Activated T-cell treated with anti-CD3 and anti-CD28 coated beads, Interleukin-2, amount 50 U/mL, for 24 hours (primary cell): ENCODE results near the gene TST.

Experiments used
- DNase-seq: peaks from one replicate; pipeline ENCODE4 v3.0.0-alpha.2; 2020
- H3K27ac Mint-ChIP-seq: 2 replicates; pipeline ENCODE4 v1.8.0; 2020; ENCODE audit warnings: mild to moderate bottlenecking, mixed read lengths
- H3K27me3 Mint-ChIP-seq: 2 replicates; pipeline ENCODE4 v1.8.0; 2020; ENCODE audit warnings: mixed read lengths
- H3K36me3 Mint-ChIP-seq: 2 replicates; pipeline ENCODE4 v1.8.0; 2020; ENCODE audit warnings: low read depth, mixed read lengths
- H3K4me1 Mint-ChIP-seq: 2 replicates; pipeline ENCODE4 v1.8.0; 2020; ENCODE audit warnings: low read depth, mixed read lengths
- H3K4me3 Mint-ChIP-seq: 2 replicates; pipeline ENCODE4 v1.8.0; 2020; ENCODE audit warnings: mild to moderate bottlenecking, moderate library complexity, mixed read lengths
- H3K9me3 Mint-ChIP-seq: 2 replicates; pipeline ENCODE4 v1.8.0; 2020; ENCODE audit warnings: mixed read lengths

TST gene

DNA sequence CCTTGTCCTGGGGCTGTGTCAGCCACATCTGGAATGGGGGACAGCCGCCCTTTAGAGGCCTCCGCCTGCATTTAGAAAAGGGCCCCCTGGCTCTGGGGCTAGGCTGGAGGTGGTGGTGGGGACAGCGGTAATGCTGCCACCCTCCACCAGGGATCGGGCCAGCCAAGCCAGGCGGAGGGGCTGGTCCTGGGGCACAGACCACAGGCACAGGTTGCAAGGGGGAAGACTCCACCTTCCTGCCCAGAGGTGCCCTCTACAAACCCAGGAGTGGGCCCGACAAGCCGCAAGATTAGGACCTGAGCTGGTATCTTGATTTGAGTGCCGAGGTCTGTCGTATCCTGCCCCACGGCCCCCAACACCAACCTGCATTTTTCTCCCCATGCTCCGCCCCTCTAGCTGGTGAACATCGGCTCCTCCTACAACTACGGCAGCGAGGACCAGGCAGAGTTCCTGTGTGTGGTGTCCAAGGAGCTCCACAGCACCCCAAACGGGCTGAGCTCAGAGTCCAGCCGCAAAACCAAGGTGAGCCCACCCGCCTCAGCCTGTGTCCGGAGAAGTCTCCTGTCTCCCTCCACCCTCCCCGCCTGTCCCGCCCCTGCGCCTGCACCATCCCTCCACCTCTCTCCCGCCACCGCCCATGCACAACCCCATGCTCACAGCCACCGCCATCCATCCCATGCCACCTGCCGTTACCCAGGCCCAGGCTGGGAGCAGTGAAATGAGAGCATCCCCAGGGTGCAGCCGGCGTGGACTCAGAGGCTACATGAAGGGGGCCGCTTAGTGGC is 39.9 kb upstream of the TST start:
- Mint-ChIP-seq H3K27ac (no peak overlapping the region), H3K36me3 (peaks cover 80% of the 10 kb centered on the region), H3K4me3 (no peak overlapping the region), H3K4me1 (peaks cover 33% of the 10 kb centered on the region), H3K9me3 (no peaks in the 10 kb centered on the region), H3K27me3 (no peaks in the 10 kb centered on the region)
- DNase-seq, result no peak

DNA sequence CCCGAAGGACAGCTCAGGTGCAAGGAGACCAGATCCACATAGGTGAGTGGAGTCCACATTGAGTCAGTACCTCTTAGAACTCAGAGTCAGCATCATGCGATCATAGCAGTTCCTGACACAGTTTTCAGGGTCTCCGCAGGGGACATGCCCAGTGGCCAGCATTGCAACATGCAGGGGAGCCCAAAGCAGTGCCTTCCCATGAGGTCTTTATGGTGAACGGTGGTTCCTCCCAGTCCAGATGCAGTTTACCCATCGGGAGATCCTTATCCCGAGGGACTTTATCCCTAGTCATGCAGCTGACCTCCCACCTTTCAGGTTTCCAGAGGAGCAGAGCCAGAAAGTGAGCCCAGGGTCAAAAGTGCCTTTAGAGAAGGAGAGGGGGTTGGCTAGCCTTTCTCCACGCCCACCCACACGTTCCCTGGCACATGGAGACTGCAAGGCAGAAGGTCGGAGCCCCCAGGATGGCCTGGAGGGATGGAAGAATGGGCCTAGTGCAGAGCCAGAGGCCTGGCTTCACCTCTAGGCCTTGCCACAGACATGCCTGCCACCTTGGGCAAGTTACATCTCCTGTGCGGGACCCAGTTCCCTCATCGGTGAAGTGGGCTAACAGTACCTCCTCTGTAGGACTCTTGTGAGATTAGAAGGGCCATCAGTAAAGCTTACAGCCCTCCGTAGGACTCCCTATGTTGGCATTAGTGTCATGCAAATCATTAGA is 38.7 kb upstream of the TST start:
- Mint-ChIP-seq H3K4me3 (no peak overlapping the region), H3K27me3 (no peaks in the 10 kb centered on the region), H3K36me3 (peaks cover 83% of the 10 kb centered on the region), H3K9me3 (no peaks in the 10 kb centered on the region), H3K27ac (no peak overlapping the region), H3K4me1 (peaks cover 38% of the 10 kb centered on the region)
- DNase-seq, result no peak

DNA sequence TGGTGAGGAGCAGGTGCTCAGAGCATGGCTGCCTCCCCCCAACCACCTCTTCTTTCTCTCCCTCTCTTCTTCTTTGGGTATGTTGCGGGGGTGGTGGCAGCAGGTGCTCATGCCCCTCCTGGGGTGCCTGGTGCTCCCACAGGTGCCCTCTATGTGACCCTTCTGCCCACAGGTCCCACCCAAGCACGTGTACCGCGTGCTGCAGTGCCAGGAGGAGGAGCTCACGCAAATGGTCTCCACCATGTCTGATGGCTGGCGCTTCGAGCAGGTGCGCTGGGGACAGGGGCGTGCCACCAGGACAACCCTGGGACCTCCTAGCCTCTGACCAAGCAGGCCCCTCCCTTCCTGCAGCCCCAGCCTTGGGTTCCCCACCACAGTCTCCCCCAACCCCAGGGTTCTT is 38.0 kb upstream of the TST start:
- H3K27ac Mint-ChIP-seq, result no peak overlapping the region

DNA sequence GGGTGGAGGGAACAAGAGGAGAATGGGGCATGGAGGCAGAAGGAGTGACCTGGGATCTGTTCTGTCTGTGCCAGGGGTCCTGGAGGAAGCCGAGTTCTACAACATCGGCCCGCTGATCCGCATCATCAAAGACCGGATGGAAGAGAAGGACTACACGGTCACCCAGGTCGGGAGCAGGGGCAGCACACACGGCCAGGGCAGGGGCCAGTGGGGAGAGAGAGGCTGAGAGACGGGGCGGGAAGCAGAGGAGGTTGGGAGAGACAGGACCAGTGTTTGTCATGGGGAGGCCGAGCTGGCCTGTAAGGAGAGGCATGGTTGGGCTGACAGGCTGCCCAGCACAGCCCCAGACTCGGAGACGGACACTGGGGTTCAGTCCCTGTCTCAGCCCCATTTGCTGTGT is 37.0 kb upstream of the TST start:
- Mint-ChIP-seq H3K4me3 (no peak overlapping the region), H3K27ac (no peak overlapping the region), H3K36me3 (peaks cover 77% of the 10 kb centered on the region), H3K27me3 (no peaks in the 10 kb centered on the region), H3K9me3 (no peaks in the 10 kb centered on the region), H3K4me1 (peaks cover 36% of the 10 kb centered on the region)
- no peak for DNase-seq

More for the DNA sequence above, 38.0 kb upstream of the TST start:
- no peak for DNase-seq
- Mint-ChIP-seq H3K4me1 (peaks cover 42% of the 10 kb centered on the region), H3K4me3 (no peak overlapping the region), H3K27me3 (no peaks in the 10 kb centered on the region), H3K36me3 (peaks cover 81% of the 10 kb centered on the region), H3K9me3 (no peaks in the 10 kb centered on the region)

DNA sequence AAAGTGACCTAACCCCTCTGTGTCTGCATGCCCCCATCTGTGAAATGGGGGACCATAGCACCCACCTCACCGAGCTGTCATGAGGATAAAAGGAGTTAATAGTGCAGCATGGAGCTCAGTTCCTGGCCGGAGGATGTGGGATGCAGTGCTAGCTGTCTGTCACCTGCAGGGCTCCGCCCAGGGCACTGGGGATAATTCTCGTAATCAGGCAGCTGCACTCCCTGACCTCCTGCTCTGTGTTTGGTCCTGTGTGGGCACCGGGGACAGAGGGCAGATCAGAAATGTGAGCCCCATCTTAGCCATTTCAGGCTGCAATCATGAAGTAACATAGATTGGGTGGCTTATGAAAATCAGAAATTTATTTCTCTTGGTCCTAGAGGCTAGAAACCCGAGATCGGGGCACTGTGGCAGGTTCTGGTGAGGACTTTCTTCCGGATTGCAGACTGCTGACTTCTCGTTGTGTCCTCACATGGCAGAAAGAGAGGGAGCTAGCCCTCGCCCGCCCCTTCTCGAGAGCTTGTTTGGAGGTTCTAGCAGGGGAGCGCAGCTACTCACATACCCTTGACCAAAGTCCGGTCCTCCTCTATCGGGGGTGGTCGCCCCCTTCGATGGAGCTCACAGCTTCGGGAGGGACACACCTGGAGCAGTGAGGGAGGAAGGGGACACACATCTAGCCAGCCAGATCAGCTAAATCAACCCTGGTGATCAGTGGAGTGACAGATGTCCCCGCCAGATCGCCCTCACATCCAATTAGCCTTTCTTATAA is 35.5 kb upstream of the TST start:
- Mint-ChIP-seq H3K9me3 (no peaks in the 10 kb centered on the region), H3K27me3 (no peaks in the 10 kb centered on the region), H3K4me1 (peaks cover 22% of the 10 kb centered on the region), H3K4me3 (no peak overlapping the region), H3K27ac (peak overlapping the region; percentile 57), H3K36me3 (peaks cover 64% of the 10 kb centered on the region)
- no peak for DNase-seq

DNA sequence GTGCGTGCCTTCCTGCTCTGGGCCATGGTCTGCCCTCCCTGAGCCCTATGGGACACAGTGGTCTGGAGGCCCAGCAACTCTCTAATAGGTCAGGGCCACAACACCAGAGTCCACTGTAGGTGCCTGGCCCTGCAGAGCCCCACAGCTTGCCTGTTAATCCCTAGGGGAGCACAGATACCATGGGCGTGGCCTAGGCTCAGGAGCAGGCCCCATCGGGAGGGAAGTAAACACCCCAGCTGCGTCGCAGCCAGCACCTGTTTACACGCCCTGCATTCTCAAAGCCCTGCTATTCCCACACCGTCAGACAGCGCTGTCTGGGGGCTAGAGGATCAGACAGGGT is 34.8 kb upstream of the TST start:
- Mint-ChIP-seq H3K4me3 (no peak overlapping the region), H3K9me3 (no peaks in the 10 kb centered on the region), H3K27ac (no peak overlapping the region), H3K36me3 (peaks cover 57% of the 10 kb centered on the region), H3K27me3 (no peaks in the 10 kb centered on the region), H3K4me1 (peaks cover 19% of the 10 kb centered on the region)
- DNase-seq, result no peak

DNA sequence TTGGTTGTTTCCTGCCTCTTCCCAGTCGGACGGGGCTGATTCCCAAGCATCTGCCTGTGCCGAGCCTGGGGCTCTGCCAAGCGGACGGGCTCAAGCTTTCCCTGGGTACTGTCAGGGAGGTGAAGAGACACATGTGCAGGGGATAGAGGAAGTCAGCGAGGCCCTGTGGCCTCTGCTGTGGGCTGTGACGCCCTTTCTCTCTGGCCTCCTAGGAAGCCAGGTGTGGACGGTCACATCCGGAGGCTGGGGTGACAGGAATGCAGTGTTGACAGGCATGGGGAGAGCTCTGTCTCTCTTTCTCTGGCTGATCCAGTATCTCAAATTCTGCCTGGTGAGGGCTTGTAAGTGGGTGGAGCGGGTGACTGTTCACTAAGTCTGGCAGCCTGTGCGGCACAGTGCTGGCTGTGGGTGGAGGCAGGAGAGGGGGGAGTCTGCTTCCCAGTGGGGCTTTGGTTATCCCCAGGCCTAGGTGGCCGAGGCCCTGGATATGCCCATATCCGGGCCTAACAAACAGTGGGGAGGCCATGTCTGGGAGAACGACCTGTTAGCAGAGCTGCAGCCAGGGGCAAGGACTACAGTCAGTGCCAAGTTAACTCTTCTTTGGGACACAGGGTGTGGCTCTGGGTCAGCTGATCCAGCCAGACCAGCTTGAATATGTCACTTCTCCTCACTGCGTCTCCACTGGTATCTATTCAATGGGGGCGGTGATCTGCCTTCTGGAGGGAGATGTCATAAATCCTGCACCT is 34.2 kb upstream of the TST start:
- DNase-seq, result no peak
- Mint-ChIP-seq H3K36me3 (peaks cover 53% of the 10 kb centered on the region), H3K27me3 (no peaks in the 10 kb centered on the region), H3K9me3 (no peaks in the 10 kb centered on the region), H3K4me3 (peak overlapping the region; percentile 82), H3K27ac (no peak overlapping the region), H3K4me1 (peaks cover 19% of the 10 kb centered on the region)

DNA sequence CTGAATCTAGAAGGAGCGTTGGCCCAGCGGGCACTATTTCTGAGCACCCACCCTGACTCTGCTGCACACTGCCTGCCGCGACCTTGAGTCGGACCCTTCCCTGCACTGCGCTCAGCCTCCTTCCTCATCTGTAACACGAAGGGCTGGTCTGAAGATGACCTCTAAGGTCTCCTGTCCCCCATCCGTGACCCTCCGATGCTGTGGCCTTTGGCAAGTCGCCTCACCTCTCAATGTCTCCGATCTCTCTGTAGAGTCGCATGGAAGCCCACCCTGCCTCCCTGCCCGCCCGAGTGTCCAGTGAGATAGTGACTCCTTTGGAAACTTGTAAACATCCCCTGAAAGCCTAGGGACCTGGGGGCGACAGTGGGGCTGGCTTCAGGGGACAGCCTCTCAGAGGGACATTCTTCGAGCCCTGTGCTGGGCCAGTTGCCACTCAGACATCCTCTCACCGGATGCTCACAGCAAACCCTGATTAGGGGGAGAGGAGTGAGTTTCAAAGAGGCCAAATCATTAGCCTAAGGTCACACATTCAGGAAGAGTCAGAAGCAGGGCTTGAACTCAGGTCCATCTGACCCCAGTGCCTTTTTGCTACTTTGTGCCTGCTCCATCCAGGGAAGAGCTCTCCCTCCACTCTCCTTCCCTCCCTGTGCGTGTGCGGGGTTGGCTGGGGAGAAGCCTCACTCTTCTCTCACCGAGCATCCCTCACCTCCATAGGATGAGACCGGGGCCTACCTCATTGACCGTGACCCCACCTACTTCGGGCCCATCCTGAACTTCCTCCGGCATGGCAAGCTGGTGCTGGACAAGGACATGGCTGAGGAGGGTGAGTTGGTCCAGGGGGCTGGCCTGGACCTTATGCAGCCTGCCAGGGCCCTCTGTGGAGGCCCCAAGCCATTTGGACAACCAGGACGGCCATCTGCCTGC is 33.4 kb upstream of the TST start:
- DNase-seq, result no peak
- Mint-ChIP-seq H3K27ac (peak overlapping the region; percentile 76), H3K27me3 (no peaks in the 10 kb centered on the region), H3K4me1 (peaks cover 19% of the 10 kb centered on the region), H3K36me3 (peaks cover 44% of the 10 kb centered on the region), H3K9me3 (no peaks in the 10 kb centered on the region), H3K4me3 (peak overlapping the region; percentile 82)

DNA sequence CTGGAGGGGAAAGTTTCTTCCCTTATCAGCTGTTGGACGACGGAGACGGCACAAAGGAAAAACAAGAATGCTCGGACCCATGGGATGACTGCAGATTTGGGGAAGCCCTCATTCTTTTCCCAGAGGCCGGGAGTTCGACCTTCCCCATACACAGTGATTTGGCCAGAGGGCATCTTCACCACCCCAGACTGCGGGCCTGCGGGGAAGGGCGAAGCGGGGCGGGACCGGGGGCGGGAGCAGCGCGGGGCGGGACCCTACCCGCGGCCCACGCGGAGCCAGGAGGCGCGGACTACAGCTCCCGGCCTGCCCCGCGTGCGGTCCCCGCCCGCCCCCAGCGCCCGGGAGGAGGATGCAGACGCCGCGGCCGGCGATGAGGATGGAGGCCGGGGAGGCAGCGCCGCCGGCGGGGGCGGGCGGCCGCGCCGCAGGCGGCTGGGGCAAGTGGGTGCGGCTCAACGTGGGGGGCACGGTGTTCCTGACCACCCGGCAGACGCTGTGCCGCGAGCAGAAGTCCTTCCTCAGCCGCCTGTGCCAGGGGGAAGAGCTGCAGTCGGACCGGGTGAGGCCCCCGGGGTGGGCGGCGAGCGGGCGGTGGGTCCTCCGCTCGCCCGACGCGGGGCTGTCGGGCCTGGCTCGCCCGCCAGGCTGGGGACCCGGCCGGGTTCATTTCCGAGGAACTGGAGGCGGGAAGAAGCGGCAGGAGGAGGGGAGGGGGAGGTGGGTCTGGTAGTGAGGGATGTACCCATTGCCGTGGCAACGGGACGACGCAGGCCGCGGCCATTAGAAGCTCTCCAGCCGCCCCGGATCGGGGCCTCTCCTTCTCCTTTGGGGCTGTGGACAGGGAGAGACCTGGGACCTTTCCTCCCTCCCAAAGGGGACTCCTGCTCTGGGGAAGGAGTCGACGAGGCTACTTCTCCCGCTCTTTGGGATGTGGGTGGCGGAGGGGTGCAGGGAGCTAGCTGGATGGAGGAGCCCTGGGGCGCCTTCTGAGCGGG is 32.4 kb upstream of the TST start, which contains the start of gene KCTD17:
Gene KCTD17 (plus strand): TSS at position 352 of the 995 bp plus-strand sequence. CDS start 19 bp downstream, at position 371.
- Mint-ChIP-seq H3K4me1 (peaks cover 19% of the 10 kb centered on the region), H3K36me3 (peaks cover 35% of the 10 kb centered on the region), H3K9me3 (no peaks in the 10 kb centered on the region), H3K27me3 (no peaks in the 10 kb centered on the region), H3K4me3 (peak within 1 kb of the TSS; percentile 82), H3K27ac (peak within 1 kb of the TSS; percentile 76)
- peak; percentile 86 for DNase-seq

DNA sequence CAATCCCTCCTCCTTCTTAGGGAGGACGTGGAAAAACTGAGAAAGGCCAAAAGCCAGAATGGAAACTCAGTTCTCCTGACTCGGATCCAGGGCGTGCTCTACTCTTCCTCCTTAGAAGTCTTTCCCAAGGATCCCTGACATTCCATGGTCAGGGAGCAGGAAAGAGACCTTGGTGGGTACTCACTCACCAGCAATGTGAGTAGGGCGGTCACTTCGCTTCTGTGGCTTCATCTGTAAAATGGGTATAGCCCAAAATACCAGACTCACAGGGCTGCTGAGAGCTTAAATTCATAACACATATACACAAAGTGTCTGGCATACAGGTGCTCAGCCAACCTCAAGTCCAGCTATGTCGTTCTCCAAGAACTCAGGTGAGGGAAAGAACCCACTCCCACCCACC is 31.7 kb upstream of the TST start:
- peaks cover 27% of the 10 kb centered on the region for H3K36me3 Mint-ChIP-seq

DNA sequence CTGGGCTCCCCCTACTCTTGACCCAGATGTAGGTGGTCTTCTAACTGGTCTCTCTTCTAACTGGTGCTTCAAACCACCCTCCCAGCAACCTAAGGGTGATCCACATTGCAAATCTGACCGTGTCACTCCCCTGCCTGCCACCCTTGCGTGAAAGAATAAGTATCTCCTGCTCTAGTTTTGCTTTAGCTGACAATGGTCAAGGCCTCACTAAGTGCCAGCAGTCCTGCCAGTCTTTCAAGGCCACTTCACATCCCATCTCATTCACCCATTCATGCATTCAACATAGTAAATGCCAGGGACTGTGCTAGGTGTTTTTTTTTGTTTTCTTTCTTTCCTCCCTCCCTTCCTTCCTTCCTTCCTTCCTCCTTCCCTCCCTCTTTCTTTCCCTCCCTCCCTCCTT is 30.0 kb upstream of the TST start:
- no peak overlapping the region for H3K27ac Mint-ChIP-seq
- peaks cover 34% of the 10 kb centered on the region for H3K4me1 Mint-ChIP-seq
- H3K4me3 Mint-ChIP-seq, result no peak overlapping the region
- DNase-seq, result no peak
- H3K27me3 Mint-ChIP-seq, result no peaks in the 10 kb centered on the region
- H3K9me3 Mint-ChIP-seq, result no peaks in the 10 kb centered on the region
- H3K36me3 Mint-ChIP-seq, result peaks cover 12% of the 10 kb centered on the region

More for the DNA sequence above, 31.7 kb upstream of the TST start:
- Mint-ChIP-seq H3K4me1 (peaks cover 19% of the 10 kb centered on the region), H3K27me3 (no peaks in the 10 kb centered on the region), H3K4me3 (peak overlapping the region; percentile 82), H3K9me3 (no peaks in the 10 kb centered on the region), H3K27ac (no peak overlapping the region)
- no peak for DNase-seq

DNA sequence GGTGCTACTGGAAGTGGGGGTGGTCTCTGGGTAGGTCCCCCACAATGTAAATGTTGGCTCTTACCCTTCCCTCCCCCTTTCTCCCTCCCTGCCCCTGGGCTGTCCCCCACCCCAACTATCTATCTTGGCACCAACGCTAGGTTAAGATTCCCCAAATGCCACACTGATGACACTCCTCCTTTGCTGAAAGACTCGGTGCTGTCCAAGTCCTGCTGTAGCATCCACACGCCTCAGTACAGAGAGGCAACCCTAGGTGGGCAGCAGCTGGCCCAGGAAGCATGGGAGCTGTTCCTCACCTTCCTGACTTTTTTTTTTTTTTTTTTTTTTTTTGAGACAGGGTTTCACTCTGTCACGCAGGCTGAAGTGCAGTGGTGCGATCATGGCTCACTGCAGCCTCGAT is 28.9 kb upstream of the TST start:
- H3K4me1 Mint-ChIP-seq, result peaks cover 27% of the 10 kb centered on the region
- no peak for DNase-seq
- no peaks in the 10 kb centered on the region for H3K27me3 Mint-ChIP-seq
- peaks cover 3% of the 10 kb centered on the region for H3K36me3 Mint-ChIP-seq
- H3K4me3 Mint-ChIP-seq, result no peak overlapping the region
- no peaks in the 10 kb centered on the region for H3K9me3 Mint-ChIP-seq
- H3K27ac Mint-ChIP-seq, result no peak overlapping the region
